ENCODE results near the gene UBE2V1.

The UBE2V1 gene

GRCh38 chr20:50043573-50044352, 69.2 kb downstream of the UBE2V1 start:
- no peak for TF ChIP-seq CTCF (IDR thresholded peaks at IDR 0.05; ENCODE audit: insufficient read depth, missing control alignments)
- no peak for FAIRE-seq
- DNase-seq (ENCODE audit: insufficient read length, low spot score), result no peak

- FAIRE-seq, result no peak
- TF ChIP-seq CTCF (IDR thresholded peaks at IDR 0.05; ENCODE audit: insufficient read depth, missing control alignments), result no peak
- no peak for DNase-seq (ENCODE audit: insufficient read length, low spot score)
These were observed 70.3 kb downstream of the UBE2V1 start for GRCh38 chr20:50042370-50043313.

GRCh38 chr20:50041246-50041873, 71.6 kb downstream of the UBE2V1 start:
- no peak for DNase-seq (ENCODE audit: insufficient read length, low spot score)
- FAIRE-seq, result no peak
- TF ChIP-seq CTCF (IDR thresholded peaks at IDR 0.05; ENCODE audit: insufficient read depth, missing control alignments), result no peak

GRCh38 chr20:50040432-50041245, 72.3 kb downstream of the UBE2V1 start:
- DNase-seq (ENCODE audit: insufficient read length, low spot score), result no peak
- TF ChIP-seq CTCF (IDR thresholded peaks at IDR 0.05; ENCODE audit: insufficient read depth, missing control alignments), result no peak
- no peak for FAIRE-seq

- DNase-seq (ENCODE audit: insufficient read length, low spot score), result no peak
- no peak for TF ChIP-seq CTCF (IDR thresholded peaks at IDR 0.05; ENCODE audit: insufficient read depth, missing control alignments)
- no peak for FAIRE-seq
These were observed 73.1 kb downstream of the UBE2V1 start for GRCh38 chr20:50039706-50040431.

- FAIRE-seq, result no peak
- no peak for TF ChIP-seq CTCF (IDR thresholded peaks at IDR 0.05; ENCODE audit: insufficient read depth, missing control alignments)
- no peak for DNase-seq (ENCODE audit: insufficient read length, low spot score)
These were observed 74.4 kb downstream of the UBE2V1 start for GRCh38 chr20:50038574-50038991.

Data from D721Med (cell line).